Measurements from ENCODE around the gene IFNE.

DNA sequence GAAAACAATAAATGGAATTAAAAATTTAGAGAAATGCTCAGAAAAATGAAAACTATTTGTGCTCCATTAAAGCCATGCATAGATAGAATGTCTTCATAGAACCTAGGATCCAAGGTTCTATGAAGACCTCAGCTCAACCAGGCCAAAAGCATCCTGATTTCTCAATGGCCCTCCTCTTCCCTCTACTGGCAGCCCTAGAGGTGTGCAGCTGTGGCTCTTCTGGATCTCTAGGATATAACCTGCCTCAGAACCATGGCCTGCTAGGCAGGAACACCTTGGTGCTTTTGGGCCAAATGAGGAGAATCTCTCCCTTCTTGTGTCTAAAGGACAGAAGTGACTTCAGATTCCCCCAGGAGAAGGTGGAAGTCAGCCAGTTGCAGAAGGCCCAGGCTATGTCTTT lies 26.8 kb downstream of the IFNE start:
- TF ChIP-seq GABPA (IDR thresholded peaks at IDR 0.05; ENCODE audit: low read depth) (no peak), EP300 (IDR thresholded peaks at IDR 0.05; ENCODE audit: borderline replicate concordance in 1 of 2, low read depth in 1 of 2, low read length in 1 of 2) (no peak), POLR2AphosphoS5 (IDR thresholded peaks at IDR 0.05; ENCODE audit: low read depth, low read length) (no peak), EZH2phosphoT487 (IDR thresholded peaks at IDR 0.05; ENCODE audit: borderline replicate concordance, low read depth) (no peak), SMC3 (IDR thresholded peaks at IDR 0.05; ENCODE audit: low read depth, low read length) (peak; percentile 33; the same call in 1 of the 2 replicates), TCF12 (IDR thresholded peaks at IDR 0.05) (no peak), MXI1 (IDR thresholded peaks at IDR 0.05; ENCODE audit: low read depth, low read length) (no peak), FOXJ3 (CRISPR knock-in tag; IDR thresholded peaks at IDR 0.05) (no peak), NFIC (IDR thresholded peaks at IDR 0.05; ENCODE audit: borderline replicate concordance) (no peak)
- TF ChIP-seq, protein P1, sequence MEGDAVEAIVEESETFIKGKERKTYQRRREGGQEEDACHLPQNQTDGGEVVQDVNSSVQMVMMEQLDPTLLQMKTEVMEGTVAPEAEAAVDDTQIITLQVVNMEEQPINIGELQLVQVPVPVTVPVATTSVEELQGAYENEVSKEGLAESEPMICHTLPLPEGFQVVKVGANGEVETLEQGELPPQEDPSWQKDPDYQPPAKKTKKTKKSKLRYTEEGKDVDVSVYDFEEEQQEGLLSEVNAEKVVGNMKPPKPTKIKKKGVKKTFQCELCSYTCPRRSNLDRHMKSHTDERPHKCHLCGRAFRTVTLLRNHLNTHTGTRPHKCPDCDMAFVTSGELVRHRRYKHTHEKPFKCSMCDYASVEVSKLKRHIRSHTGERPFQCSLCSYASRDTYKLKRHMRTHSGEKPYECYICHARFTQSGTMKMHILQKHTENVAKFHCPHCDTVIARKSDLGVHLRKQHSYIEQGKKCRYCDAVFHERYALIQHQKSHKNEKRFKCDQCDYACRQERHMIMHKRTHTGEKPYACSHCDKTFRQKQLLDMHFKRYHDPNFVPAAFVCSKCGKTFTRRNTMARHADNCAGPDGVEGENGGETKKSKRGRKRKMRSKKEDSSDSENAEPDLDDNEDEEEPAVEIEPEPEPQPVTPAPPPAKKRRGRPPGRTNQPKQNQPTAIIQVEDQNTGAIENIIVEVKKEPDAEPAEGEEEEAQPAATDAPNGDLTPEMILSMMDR (IDR thresholded peaks at IDR 0.05): peak; percentile 56
- TF ChIP-seq, protein P2, sequence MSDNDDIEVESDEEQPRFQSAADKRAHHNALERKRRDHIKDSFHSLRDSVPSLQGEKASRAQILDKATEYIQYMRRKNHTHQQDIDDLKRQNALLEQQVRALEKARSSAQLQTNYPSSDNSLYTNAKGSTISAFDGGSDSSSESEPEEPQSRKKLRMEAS (IDR thresholded peaks at IDR 0.05; ENCODE audit: low read depth): no peak
- TF ChIP-seq, protein P3, sequence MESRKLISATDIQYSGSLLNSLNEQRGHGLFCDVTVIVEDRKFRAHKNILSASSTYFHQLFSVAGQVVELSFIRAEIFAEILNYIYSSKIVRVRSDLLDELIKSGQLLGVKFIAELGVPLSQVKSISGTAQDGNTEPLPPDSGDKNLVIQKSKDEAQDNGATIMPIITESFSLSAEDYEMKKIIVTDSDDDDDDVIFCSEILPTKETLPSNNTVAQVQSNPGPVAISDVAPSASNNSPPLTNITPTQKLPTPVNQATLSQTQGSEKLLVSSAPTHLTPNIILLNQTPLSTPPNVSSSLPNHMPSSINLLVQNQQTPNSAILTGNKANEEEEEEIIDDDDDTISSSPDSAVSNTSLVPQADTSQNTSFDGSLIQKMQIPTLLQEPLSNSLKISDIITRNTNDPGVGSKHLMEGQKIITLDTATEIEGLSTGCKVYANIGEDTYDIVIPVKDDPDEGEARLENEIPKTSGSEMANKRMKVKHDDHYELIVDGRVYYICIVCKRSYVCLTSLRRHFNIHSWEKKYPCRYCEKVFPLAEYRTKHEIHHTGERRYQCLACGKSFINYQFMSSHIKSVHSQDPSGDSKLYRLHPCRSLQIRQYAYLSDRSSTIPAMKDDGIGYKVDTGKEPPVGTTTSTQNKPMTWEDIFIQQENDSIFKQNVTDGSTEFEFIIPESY (IDR thresholded peaks at IDR 0.05; ENCODE audit: borderline replicate concordance, low read depth): no peak

Measured in SK-N-SH (cell line).